Suprapubic skin (tissue), 4 donors: Measurements from ENCODE around the gene SETD3. TPM values are rescaled to one million over a fixed set of nuclear protein-coding genes. Genes with fewer than 3 reads are reported as not detected.

ENCODE experiments used
- DNase-seq, 2 donors: peaks; one replicate each; pipeline ENCODE4 v3.0.0-alpha.2; 2019; ENCODE audit warnings: low spot score in 2 of 2
- H3K27ac ChIP-seq: fragments of 200-600 bp; sonication (generic); one replicate; pipeline ENCODE4 v1.5.1; 2019
- H3K27me3 ChIP-seq: fragments of 200-600 bp; sonication (generic); one replicate; pipeline ENCODE4 v1.5.1; 2019
- H3K36me3 ChIP-seq: fragments of 200-600 bp; sonication (generic); one replicate; pipeline ENCODE4 v1.5.1; 2019
- H3K4me1 ChIP-seq: fragments of 200-600 bp; sonication (generic); one replicate; pipeline ENCODE4 v1.5.1; 2019
- H3K4me3 ChIP-seq: fragments of 200-600 bp; sonication (generic); one replicate; pipeline ENCODE4 v1.5.1; 2019; ENCODE audit warnings: mild to moderate bottlenecking
- H3K9me3 ChIP-seq: fragments of 200-600 bp; sonication (generic); one replicate; pipeline ENCODE4 v1.5.1; 2019
- EP300 ChIP-seq: sonication (generic); formaldehyde crosslinking; IDR thresholded peaks from one replicate; pipeline ENCODE4 v1.6.1; 2017; ENCODE audit warnings: antibody characterized with exemption
- POLR2A ChIP-seq, 2 donors: fragments of 450-650 bp; IDR thresholded peaks; one replicate each; pipeline ENCODE4 v1.6.1; 2017; ENCODE audit warnings: antibody characterized with exemption in 2 of 2, mild to moderate bottlenecking in 2 of 2, moderate library complexity in 2 of 2
- POLR2AphosphoS5 ChIP-seq, 3 donors: sonication (generic); formaldehyde crosslinking; IDR thresholded peaks; one replicate each; pipeline ENCODE4 v1.6.1; 2017; ENCODE audit warnings: antibody characterized with exemption in 3 of 3
- WGBS: methylation state at CpG from one replicate; pipeline ENCODE4 v1.1.5; 2018; 5-methylcytosine and 5-hydroxymethylcytosine counted together
- total RNA-seq, 4 donors: library from RNA; depleted of rRNA; stranded (reverse); fragments of >200 nt; gene quantifications; one replicate each; pipeline ENCODE4 v1.1.0, GENCODE V29; 2016
- TF ChIP-seq, protein P1 (sequence below), 2 donors: fragments of 200-600 bp in 1 of 2; fragments of 450-650 bp in 1 of 2; sonication (generic) in 1 of 2; IDR thresholded peaks; one replicate each; pipeline ENCODE4 v1.5.1; 2016 to 2019; ENCODE audit warnings: antibody characterized with exemption in 2 of 2, mild to moderate bottlenecking in 1 of 2, moderate library complexity in 1 of 2

SETD3 gene
- total RNA-seq, 4 donors from 2014 or later: 50.2 to 57.5 (median 54.8) TPM

DNA sequence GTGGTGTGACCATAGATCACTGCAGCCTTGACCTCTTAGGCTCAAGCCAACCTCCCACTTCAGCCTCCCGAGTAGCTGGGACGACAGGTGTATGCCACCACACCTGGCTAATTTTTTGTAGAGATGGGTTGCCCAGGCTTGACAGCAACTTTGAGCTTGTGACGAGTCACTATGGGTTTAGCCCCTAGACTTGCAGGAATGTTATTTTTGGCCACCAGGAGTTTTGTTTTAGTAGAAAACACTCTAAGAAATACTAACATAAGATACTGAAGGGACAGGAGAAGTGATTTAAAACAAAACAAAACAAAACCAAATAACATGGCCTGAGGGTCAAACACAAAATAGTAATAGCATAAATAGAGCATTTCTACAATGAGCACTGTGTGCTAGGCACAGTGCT, 26.4 kb downstream of the SETD3 start:
- Histone ChIP-seq H3K27ac (no peak overlapping the region), H3K4me1 (no peaks in the 10 kb centered on the region), H3K4me3 (no peak overlapping the region), H3K9me3 (no peaks in the 10 kb centered on the region), H3K27me3 (no peaks in the 10 kb centered on the region), H3K36me3 (peaks cover 74% of the 10 kb centered on the region)
- no peak for DNase-seq
- WGBS: 55% methylated on average over 3 of the region's 3 CpGs
- no peak for TF ChIP-seq EP300
- TF ChIP-seq POLR2A (IDR thresholded peaks at IDR 0.05): no peak
- TF ChIP-seq, protein P1, sequence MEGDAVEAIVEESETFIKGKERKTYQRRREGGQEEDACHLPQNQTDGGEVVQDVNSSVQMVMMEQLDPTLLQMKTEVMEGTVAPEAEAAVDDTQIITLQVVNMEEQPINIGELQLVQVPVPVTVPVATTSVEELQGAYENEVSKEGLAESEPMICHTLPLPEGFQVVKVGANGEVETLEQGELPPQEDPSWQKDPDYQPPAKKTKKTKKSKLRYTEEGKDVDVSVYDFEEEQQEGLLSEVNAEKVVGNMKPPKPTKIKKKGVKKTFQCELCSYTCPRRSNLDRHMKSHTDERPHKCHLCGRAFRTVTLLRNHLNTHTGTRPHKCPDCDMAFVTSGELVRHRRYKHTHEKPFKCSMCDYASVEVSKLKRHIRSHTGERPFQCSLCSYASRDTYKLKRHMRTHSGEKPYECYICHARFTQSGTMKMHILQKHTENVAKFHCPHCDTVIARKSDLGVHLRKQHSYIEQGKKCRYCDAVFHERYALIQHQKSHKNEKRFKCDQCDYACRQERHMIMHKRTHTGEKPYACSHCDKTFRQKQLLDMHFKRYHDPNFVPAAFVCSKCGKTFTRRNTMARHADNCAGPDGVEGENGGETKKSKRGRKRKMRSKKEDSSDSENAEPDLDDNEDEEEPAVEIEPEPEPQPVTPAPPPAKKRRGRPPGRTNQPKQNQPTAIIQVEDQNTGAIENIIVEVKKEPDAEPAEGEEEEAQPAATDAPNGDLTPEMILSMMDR (IDR thresholded peaks at IDR 0.05): no peak
- TF ChIP-seq POLR2AphosphoS5 (IDR thresholded peaks at IDR 0.05): no peak

DNA sequence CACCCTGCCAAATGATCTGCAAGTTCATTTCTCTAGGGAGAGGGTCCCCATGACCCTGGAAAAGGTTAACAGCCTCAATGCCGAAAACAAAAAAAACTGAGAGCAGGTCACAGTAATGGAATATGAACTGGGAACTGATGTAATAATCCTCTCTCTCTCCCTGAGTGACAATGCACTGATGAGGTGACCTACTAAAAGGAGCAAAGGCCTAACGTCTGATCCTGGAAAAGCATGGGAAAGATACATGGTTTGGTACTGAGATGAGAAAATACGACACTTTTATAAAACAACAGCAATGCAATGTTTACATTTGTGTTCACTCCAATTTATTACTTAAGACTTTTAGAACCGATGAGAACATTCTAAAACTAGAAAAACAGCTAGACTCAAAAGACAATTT, 27.7 kb downstream of the SETD3 start:
- no peak overlapping the region for H3K4me3 ChIP-seq

DNA sequence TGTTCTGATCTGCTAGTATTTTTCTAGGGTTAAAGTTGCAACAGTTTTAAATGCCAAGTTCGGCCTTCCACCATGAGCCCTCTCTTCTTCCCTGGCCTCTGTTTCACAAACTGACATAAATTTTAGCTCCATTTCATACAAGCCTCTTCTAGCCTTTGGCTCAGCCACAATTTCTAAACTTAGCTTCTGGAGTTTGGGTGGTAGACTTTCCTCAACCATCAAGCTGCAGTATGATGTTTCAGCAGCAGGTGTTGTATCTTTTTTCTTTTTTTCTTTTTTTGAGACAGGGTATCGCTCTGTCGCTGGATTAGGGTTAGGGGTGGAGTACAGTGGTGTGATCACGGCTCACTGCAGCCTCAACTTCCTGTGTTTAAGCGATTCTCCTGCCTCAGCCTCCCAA, 29.4 kb downstream of the SETD3 start:
- Histone ChIP-seq H3K36me3 (peaks cover 78% of the 10 kb centered on the region), H3K4me3 (no peak overlapping the region), H3K4me1 (peaks cover 2% of the 10 kb centered on the region), H3K27ac (no peak overlapping the region), H3K9me3 (no peaks in the 10 kb centered on the region), H3K27me3 (no peaks in the 10 kb centered on the region)
- DNase-seq: no peak
- TF ChIP-seq EP300 (no peak), POLR2A (IDR thresholded peaks at IDR 0.05) (no peak), POLR2AphosphoS5 (IDR thresholded peaks at IDR 0.05) (no peak)
- TF ChIP-seq, protein P1 (IDR thresholded peaks at IDR 0.05): no peak
- WGBS: 98% methylated on average over 5 of the region's 5 CpGs

More for the DNA sequence above, 27.7 kb downstream of the SETD3 start:
- no peak for DNase-seq
- no peaks in the 10 kb centered on the region for H3K27me3 ChIP-seq
- H3K9me3 ChIP-seq: no peaks in the 10 kb centered on the region
- peaks cover 74% of the 10 kb centered on the region for H3K36me3 ChIP-seq
- WGBS: 87% methylated on average over 4 of the region's 4 CpGs
- no peak for TF ChIP-seq POLR2A (IDR thresholded peaks at IDR 0.05)
- no peak for TF ChIP-seq EP300
- no peak for TF ChIP-seq POLR2AphosphoS5 (IDR thresholded peaks at IDR 0.05)
- TF ChIP-seq, protein P1 (IDR thresholded peaks at IDR 0.05): no peak
- no peaks in the 10 kb centered on the region for H3K4me1 ChIP-seq
- no peak overlapping the region for H3K27ac ChIP-seq

DNA sequence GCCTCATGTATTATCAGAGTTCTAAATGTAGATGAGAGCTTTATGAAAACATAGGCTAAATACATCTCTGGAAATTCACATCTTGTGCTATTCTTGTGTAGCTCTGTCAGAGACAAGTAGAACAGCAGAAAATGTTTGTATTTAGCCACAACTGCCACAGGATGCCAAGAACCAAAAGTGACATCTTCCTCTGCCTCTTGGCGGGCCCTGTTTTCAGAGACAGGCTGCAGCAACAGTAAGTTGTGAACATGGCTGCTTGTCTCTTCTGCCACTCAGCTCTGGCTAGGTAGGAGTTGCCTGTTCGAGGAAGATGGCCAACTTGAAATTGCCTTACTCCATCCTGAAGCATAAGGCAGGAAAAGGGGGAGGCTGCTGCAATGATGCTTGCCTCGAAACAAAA, 30.4 kb downstream of the SETD3 start:
- peaks cover 73% of the 10 kb centered on the region for H3K36me3 ChIP-seq
- no peaks in the 10 kb centered on the region for H3K9me3 ChIP-seq
- H3K4me3 ChIP-seq: no peak overlapping the region
- 96% methylated on average over 3 of the region's 3 CpGs for WGBS
- no peak for DNase-seq
- no peak overlapping the region for H3K27ac ChIP-seq
- no peak for TF ChIP-seq EP300
- TF ChIP-seq, protein P1 (IDR thresholded peaks at IDR 0.05): no peak
- no peak for TF ChIP-seq POLR2A (IDR thresholded peaks at IDR 0.05)
- TF ChIP-seq POLR2AphosphoS5 (IDR thresholded peaks at IDR 0.05): no peak
- H3K4me1 ChIP-seq: peaks cover 2% of the 10 kb centered on the region
- no peaks in the 10 kb centered on the region for H3K27me3 ChIP-seq

DNA sequence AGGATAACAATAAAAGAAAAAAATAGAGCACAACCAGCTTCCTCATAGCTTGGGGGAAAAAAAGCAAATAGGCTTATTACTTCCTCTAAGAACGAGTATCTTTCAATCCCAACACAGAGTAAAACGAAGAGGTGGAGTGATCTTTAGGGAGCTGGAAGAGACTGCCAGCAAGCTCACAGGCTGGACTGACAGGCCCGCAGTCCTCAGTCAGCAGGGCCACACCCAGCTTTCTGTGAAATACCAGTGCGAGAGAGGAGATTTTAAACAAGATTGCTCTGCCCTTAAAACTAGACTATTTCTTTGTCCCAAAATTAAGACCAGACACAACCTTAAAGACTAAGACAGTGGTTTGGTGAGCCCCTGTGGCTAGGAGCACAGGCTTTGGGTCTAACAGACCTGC, 32.9 kb downstream of the SETD3 start:
- H3K36me3 ChIP-seq: peaks cover 75% of the 10 kb centered on the region
- H3K4me3 ChIP-seq: no peak overlapping the region
- H3K27me3 ChIP-seq: no peaks in the 10 kb centered on the region
- 43% methylated on average over 4 of the region's 4 CpGs for WGBS
- no peaks in the 10 kb centered on the region for H3K9me3 ChIP-seq
- H3K27ac ChIP-seq: no peak overlapping the region
- peaks cover 2% of the 10 kb centered on the region for H3K4me1 ChIP-seq
- no peak for DNase-seq
- TF ChIP-seq, protein P1 (IDR thresholded peaks at IDR 0.05): no peak
- no peak for TF ChIP-seq POLR2AphosphoS5 (IDR thresholded peaks at IDR 0.05)
- no peak for TF ChIP-seq POLR2A (IDR thresholded peaks at IDR 0.05)
- no peak for TF ChIP-seq EP300
